Measurements from ENCODE around the gene USP6. TPM values are rescaled to one million over a fixed set of nuclear protein-coding genes. Genes with fewer than 3 reads are reported as not detected.
"Not testable (repeated sequence)": the region's sequence is repeated elsewhere in the genome, so short reads cannot be mapped to it uniquely, and the experiment has no call there.

The USP6 gene
- total RNA-seq, 1 donor from 2014 or later = 0.05 TPM

GRCh38 chr17:5191541-5192417, 75.9 kb downstream of the USP6 start, which contains the start of gene ZNF594:
ZNF594 (minus strand) TSS chr17:5191868; CDS start chr17:5184256, 7,612 bp downstream.
- intact Hi-C loops (cut with micrococcal nuclease) = loop anchor here (1.0 to 10.0 kb wide), 7 partner anchors 80 to 1251 kb away; partner anchors contain the start of genes DERL2, INCA1, KIF1C and MIS12

- intact Hi-C loops (cut with micrococcal nuclease) = loop anchor here (5.0 to 10.0 kb wide), 4 partner anchors 197 to 1248 kb away; partner anchors contain the start of genes DERL2, INCA1, KIF1C and MIS12
Observed at GRCh38 chr17:5194346-5194745, 78.5 kb downstream of the USP6 start.

GRCh38 chr17:5198472-5198871, 82.6 kb downstream of the USP6 start:
- intact Hi-C loops (cut with micrococcal nuclease) = loop anchor here (10.0 kb wide), 1 partner anchor 386 kb away; the partner anchor contains the start of gene NLRP1

GRCh38 chr17:5200360-5200759, 84.5 kb downstream of the USP6 start:
- intact Hi-C loops (cut with micrococcal nuclease) = no loop called here

- intact Hi-C loops (cut with micrococcal nuclease) = no loop called here
Observed at GRCh38 chr17:5201011-5201410, 85.2 kb downstream of the USP6 start.

- intact Hi-C loops (cut with micrococcal nuclease) = no loop called here
Observed at GRCh38 chr17:5203178-5203907, 87.5 kb downstream of the USP6 start.

GRCh38 chr17:5203908-5204294, 88.1 kb downstream of the USP6 start:
- intact Hi-C loops (cut with micrococcal nuclease) = no loop called here

GRCh38 chr17:5209396-5209795, 93.6 kb downstream of the USP6 start:
- intact Hi-C loops (cut with micrococcal nuclease) = no loop called here

GRCh38 chr17:5210091-5210490, 94.3 kb downstream of the USP6 start:
- intact Hi-C loops (cut with micrococcal nuclease) = no loop called here

GRCh38 chr17:5210614-5211252, 94.9 kb downstream of the USP6 start:
- intact Hi-C loops (cut with micrococcal nuclease) = no loop called here

- intact Hi-C loops (cut with micrococcal nuclease) = no loop called here
Observed at GRCh38 chr17:5211458-5211857, 95.6 kb downstream of the USP6 start.

- intact Hi-C loops (cut with micrococcal nuclease) = not testable (repeated sequence)
Observed at GRCh38 chr17:5217562-5217961, 101.7 kb downstream of the USP6 start.

GRCh38 chr17:5219536-5219935, 103.7 kb downstream of the USP6 start:
- intact Hi-C loops (cut with micrococcal nuclease) = no loop called here

- intact Hi-C loops (cut with micrococcal nuclease) = no loop called here
Observed at GRCh38 chr17:5220074-5220473, 104.2 kb downstream of the USP6 start.

GRCh38 chr17:5221912-5222311, 106.1 kb downstream of the USP6 start:
- intact Hi-C loops (cut with micrococcal nuclease) = not testable (repeated sequence)

Other genes starting within 250 kb of the USP6 start
- gene C17orf107, start 216.5 kb upstream of the USP6 start, total RNA-seq = 0.95 and 1.3 TPM in 2 replicates
- 0.78 and 0.88 TPM in 2 replicates for gene CHRNE, start 212.9 kb upstream of the USP6 start, total RNA-seq
- not detected in 2 replicates for gene GP1BA, start 183.8 kb upstream of the USP6 start, total RNA-seq
- gene SLC25A11, start 176.0 kb upstream of the USP6 start, total RNA-seq = 95.7 and 96.0 TPM in 2 replicates
- gene RNF167, start 175.8 kb upstream of the USP6 start, total RNA-seq = 267 and 323 TPM in 2 replicates
- gene PFN1, start 167.5 kb upstream of the USP6 start, total RNA-seq = 2,251 and 2,270 TPM in 2 replicates
- 37.9 and 38.1 TPM in 2 replicates for gene ENO3, start 164.9 kb upstream of the USP6 start, total RNA-seq
- gene SPAG7, start 148.2 kb upstream of the USP6 start, total RNA-seq = 60.0 and 63.9 TPM in 2 replicates
- gene CAMTA2, start 128.4 kb upstream of the USP6 start, total RNA-seq = 88.9 and 95.0 TPM in 2 replicates
- gene INCA1, start 118.5 kb upstream of the USP6 start, total RNA-seq = 0.22 and 0.76 TPM in 2 replicates
- gene KIF1C, start 118.1 kb upstream of the USP6 start, total RNA-seq = 52.9 and 56.7 TPM in 2 replicates
- gene SLC52A1, start 80.6 kb upstream of the USP6 start, total RNA-seq = 0.29 and 0.51 TPM in 2 replicates
- 4.3 and 4.5 TPM in 2 replicates for gene ZFP3, start 37.6 kb upstream of the USP6 start, total RNA-seq
- gene ZNF232, start 4.2 kb upstream of the USP6 start, total RNA-seq = 11.3 and 12.6 TPM in 2 replicates
- 8.8 and 10.9 TPM in 2 replicates for gene ZNF594, start 75.8 kb downstream of the USP6 start, total RNA-seq
- not detected in 2 replicates for gene SCIMP, start 118.8 kb downstream of the USP6 start, total RNA-seq
- 38.9 and 39.1 TPM in 2 replicates for gene RABEP1, start 166.3 kb downstream of the USP6 start, total RNA-seq